Left ventricle myocardium superior (tissue), 1 donor: ENCODE measurements around the gene RYR1. TPM values are rescaled to one million over a fixed set of nuclear protein-coding genes. Genes with fewer than 3 reads are reported as not detected.
A peak's percentile ranks its signal among the peaks of the same experiment; 100 is the strongest.
"Not testable (repeated sequence)": the region's sequence is repeated elsewhere in the genome, so short reads cannot be mapped to it uniquely, and the experiment has no call there.

Source experiments
- ATAC-seq: fragments of 200-7000 bp; cut with Tn5 transposase; one replicate; pipeline ENCODE4 v1.9.1; 2020; ENCODE audit warnings: mild to moderate bottlenecking, moderate library complexity
- DNase-seq: peaks from one replicate; pipeline ENCODE4 v3.0.0-alpha.2; 2020
- intact Hi-C: fragments of 100-400 bp; cut with micrococcal nuclease; formaldehyde crosslinking; loops from one replicate; pipeline ENCODE4 v1.11.0; 2022
- total RNA-seq: library from RNA; stranded (reverse); fragmentation: NEBNext Ultra II Directional; extraction: Animal tissue kit (Norgen Biotek cat#: 25700); gene quantifications from one replicate; pipeline ENCODE4 v1.2.1, GENCODE V29; 2021
- donor health status: DM: no; HTN: yes; CAD: no; lungs with severe emphysema.

RYR1 gene
- total RNA-seq, 1 donor from 2014 or later, result 1.1 TPM

DNA sequence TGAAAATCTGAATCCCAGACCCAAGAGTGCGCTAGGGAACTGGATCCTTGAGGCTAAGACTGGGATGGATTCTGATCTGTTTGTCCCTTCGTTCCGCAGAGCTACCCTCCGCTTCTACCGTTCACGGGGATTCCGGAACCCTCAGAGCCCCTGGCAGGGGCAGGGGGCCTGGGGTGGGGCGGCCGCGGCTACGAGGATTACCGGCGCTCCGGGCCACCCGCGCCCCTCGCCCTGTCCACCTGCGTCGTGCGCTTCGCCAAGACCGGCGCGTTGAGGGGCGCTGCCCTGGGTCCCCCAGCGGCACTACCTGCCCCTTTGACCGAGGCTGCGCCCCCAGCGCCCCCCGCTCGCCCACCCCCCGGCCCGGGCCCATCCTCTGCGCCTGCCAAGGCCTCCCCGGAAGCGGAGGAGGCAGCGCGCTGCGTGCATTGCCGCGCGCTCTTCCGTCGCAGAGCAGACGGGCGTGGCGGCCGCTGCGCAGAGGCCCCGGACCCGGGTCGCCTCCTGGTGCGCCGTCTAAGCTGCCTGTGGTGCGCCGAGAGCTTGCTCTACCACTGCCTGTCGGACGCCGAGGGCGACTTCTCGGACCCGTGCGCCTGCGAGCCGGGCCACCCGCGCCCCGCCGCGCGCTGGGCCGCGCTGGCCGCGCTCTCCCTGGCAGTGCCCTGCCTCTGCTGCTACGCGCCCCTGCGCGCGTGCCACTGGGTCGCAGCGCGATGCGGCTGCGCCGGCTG is 37.9 kb upstream of the RYR1 start:
- intact Hi-C loops, result no loop called here
- ATAC-seq, result no peak
- no peak for DNase-seq

DNA sequence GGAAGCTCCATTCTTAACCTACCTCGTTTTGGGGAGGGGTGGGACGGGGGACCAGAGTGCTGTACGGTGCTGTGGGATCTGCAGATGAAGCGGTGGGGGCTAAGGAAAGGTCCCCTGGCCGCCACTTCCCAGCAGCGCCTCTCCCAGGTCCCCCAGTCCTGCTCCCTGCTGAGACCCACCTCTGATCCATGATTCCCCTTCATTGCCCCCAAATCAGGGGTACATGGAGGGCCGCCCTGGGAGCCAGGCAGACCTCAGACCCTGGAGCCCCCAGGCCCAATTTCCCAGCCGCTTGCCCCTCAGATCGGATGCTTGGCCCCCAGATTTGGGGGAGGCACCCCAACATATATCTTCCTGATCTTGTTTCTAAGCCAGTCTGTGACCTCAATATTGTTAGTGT is 34.4 kb upstream of the RYR1 start:
- DNase-seq (no peak), ATAC-seq (no peak)
- intact Hi-C loops, result no loop called here

DNA sequence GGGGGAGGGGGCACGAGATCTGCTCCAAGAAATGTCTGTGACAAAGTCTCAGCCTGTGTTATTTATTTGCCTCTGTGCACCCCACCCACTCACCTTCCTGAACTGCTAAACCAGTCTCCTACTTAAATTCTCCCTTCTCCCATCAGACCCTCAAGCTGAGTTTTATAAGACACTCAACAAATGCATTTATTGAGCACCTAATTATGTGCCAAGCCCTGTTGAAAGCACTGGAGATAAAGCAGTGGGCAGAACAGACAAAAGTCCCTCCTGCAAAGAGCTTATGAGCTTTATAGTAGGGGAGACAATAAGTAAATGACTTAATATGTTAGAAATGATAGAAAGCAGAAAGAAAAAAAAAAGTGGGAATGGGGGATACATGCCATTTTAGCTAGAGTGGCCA is 34.0 kb upstream of the RYR1 start:
- ATAC-seq, result no peak
- intact Hi-C loops, result no loop called here
- DNase-seq, result no peak

DNA sequence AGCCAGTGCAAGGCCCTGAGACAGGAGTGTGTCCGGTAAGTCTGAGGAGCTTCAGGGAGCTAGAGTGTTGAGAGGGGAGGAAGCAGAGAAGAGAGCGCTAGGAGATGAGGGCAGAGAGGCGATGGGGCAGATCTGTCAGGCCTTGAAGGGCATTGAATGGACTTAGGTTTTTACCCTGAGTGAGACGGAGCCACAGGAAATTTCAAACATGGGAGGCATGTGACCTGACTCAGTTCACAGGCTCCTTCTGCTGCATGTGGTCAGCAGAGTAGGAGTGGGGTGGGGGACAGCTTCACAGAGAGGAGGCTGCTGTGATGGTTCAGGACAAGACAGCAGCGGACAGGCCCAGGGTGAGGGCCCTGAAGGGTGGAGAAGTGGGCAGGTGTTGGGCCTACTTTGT is 33.1 kb upstream of the RYR1 start:
- intact Hi-C loops, result no loop called here
- DNase-seq, result no peak
- ATAC-seq, result no peak

DNA sequence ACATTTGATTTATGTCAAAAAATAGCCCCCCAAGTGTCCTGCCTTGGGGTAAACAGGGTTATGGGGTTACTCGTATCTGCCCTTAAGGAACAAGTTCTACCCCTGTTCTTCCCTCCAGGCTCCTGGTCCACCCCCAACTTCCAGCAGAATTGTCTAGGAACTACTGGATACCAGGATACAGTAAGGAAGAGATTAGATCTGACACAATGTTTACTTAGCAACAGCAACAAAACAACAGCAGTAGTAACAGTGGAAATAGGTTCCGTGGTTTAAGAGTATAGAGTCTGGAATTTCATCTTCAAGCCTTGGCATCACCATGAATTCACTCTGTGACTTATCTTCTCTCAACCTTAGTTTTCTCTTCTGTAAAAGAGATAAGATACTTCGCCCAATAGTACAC is 32.3 kb upstream of the RYR1 start:
- intact Hi-C loops, result no loop called here
- DNase-seq (no peak), ATAC-seq (no peak)

DNA sequence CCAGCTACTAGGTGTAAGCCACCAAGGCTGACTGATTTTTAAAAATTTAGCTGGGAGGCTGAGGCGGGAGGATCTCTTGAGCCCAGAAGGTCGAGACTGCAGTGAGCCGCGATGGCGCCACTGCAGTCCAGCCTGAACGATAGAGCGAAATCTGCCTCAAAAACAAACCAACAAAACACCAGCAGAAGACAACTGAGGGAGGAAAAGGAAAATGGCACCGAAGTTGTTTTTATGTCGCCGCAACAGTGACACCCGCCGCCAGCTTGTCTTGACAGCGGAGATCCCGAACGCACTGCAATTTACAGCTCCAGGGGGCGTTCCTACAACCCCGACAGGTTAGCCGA is 30.9 kb upstream of the RYR1 start:
- intact Hi-C loops, result no loop called here
- ATAC-seq, result no peak

DNA sequence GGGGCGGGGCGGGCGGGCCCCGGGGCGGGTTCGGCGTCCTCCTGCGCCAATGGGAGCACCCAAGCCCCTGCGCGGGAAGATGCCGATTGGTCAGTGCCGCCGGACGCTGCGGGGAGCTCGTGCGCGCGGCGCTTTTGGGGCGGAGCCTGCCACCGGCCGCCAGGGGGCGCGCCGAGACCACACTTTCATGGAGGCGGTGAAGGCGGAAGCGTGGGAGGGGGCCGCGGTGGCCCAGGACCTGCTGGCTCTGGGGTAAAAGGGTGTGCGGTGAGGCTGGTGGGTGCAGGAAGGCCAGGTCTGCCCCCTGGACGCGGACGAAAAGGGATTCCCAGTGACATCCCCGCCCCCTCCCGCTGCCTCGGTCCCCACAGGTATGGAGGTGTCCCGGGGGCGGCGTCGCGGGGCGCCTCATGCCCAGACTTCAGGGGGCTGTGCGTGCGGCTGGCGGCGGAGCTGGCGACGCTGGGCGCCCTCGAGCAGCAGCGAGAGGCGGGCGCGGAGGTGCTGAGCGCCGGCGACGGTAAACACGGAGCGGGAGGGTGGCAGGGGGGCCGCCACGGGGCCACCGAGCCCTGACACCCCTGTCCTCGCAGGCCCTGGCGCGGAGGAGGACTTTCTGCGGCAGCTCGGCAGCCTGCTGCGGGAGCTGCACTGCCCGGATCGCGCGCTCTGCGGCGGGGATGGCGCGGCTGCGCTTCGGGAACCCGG is 30.4 kb upstream of the RYR1 start, which contains the start of gene FAM98C:
FAM98C (plus strand) TSS at position 127 of the 708 bp plus-strand sequence; CDS start at position 188, 61 bp downstream.
- ATAC-seq, result peak; percentile 99
- intact Hi-C loops, result no loop called here
- DNase-seq, result peak; percentile 98

More for the DNA sequence above, 30.9 kb upstream of the RYR1 start:
- DNase-seq, result no peak

DNA sequence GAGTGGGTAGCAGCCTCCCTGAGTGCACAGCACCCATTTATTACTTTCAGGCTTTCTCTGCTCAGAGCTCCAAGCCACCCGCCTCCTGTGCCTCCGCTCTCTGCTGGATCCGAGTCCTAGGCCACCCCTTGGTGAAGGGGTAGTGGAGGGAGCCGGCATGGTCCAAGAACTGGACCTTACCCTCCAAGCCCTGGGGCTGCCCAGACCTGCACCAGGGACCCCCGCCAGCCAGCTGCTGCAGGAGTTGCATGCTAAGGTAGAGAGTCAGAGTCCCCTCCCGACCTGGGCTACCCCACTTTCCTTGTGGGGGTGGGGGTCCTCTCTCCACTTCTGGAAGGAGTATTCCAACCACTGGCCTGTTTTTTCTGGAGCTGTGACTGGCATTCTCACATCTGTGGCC is 28.6 kb upstream of the RYR1 start:
- intact Hi-C loops, result no loop called here
- DNase-seq, result no peak
- ATAC-seq, result no peak

DNA sequence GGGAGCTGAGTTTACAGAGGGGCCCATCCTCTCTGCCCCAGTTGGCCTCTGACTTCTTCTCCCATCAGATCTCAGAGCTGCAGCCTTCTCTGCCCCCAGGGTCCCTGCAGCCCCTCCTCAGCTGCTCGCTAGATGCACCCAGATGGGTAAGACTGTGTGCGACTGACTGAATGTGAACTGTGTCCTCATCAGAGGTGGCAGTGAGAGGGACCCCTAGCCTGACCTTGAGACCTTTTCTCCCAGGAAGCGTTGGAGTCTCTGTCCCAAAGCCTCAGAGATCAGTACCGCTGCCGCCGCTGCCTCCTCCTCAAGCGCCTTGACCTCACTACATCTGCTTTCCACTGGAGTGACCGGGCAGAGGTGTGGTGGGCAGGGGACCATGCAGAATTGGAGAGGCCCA is 28.2 kb upstream of the RYR1 start:
- no peak for DNase-seq
- intact Hi-C loops, result no loop called here

DNA sequence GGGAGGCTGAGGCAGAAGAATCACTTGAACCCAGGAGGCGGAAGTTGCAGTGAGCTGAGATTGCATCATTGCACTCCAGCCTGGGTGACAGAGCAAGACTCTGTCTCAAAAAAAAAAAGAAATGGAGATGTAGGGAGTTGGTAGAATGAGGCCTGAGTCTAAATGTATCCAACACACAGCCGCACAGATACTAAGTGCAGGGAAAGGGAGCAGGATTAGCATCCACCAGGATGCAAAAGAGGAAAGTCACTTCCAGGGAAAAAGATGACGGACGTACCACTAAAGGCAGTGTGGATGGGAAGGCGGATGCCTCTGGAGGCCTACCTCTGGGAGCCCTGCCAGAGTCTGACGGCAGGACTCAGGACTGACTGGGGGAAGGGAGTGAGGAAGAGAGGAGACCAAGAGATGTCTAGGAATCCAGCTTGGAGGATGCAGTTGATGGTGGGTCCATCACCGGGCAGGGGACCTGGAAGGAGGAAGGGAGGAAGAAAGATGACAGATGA is 23.8 kb upstream of the RYR1 start:
- DNase-seq, result peak; percentile 64
- ATAC-seq, result peak; percentile 79
- intact Hi-C loops, result no loop called here

More for the DNA sequence above, 28.2 kb upstream of the RYR1 start:
- no peak for ATAC-seq

DNA sequence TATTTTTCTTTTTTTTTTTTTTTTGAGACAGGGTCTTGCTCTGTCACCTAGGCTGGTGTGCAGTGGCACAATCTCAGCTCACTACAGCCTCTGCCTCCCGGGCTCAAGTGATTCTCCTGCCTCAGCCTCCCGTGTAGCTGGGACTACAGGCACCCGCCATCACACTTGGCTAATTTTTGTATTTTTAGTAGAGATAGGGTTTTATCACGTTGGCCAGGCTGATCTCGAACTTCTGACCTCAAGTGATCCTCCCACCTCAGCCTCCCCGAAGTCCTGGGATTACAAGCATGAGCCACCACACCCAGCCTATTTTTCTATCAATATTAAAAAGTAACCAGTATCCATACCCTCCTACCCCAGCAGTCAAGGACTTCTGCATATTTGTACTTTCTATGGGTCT is 23.1 kb upstream of the RYR1 start:
- ATAC-seq, DNase-seq, intact Hi-C loops: not testable (repeated sequence)

DNA sequence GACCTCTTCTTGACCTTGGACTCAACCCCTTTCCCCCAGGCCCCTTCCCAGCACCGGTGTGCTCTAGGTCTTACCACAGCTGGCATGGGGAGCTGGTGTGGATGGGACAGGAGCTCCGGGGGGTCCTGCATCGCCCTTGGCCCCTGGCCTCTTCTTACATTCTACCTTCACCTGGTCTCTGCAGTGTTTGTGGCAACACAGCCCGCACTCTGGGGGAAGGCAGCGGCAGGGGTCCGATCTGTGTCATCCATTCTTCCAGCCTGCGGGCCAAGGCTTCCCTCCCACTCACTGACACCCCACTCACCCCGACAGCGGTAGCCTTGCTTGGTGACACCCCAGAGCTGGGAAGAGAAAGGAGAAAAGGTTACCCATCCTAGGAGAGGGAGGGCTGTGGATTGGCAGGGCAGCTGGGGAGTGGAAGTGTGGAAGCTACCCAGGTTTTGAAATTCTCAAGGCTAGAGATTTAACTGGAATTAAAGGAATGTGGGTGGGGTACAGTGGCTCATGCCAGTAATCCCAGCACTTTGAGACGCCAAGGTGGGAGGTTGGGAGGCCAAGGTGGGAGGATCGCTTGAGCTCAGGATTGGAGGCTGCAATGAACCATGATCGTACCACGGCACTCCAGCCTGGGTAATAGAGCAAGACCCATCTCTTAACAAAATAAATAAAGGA is 22.3 kb upstream of the RYR1 start:
- intact Hi-C loops, result no loop called here
- no peak for ATAC-seq
- DNase-seq, result no peak

DNA sequence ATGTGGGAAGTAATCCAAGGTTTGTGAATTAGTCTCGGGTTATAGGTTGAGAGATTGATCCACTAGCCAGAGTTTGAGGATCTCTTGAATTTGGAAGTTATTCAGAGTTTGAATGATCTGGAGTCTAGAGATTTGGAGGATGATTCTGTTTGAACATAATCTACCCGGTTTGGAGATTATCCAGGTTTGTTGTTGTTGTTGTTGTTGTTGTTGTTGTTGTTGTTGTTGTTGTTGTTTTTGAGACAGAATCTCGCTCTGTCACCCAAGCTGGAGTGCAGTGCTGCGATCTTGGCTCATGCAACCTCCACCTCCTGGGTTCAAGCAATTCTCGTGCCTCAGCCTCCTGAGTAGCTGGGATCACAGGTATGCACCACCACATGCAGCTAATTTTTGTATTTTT is 21.6 kb upstream of the RYR1 start:
- DNase-seq, ATAC-seq, intact Hi-C loops: not testable (repeated sequence)

DNA sequence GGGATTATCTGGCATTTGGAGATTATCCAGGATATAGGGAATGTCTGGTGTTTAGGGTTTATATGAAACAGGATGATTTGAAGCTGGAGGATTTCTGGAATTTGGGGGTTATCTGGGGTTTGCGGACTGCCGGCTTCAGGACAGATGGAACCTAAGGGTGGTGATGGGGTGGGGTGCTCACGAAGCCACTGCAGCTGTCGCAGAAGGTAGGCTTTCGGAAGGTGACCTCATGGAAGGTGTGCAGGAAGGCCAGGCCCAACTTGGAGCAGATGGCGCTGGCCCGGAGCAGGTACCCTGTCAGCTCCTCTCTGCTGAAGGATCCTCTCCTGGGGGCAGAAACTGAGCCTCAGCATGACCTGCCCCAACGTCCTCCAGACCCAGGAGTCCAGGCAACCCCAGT is 21.0 kb upstream of the RYR1 start:
- intact Hi-C loops, result no loop called here
- ATAC-seq (no peak), DNase-seq (no peak)

DNA sequence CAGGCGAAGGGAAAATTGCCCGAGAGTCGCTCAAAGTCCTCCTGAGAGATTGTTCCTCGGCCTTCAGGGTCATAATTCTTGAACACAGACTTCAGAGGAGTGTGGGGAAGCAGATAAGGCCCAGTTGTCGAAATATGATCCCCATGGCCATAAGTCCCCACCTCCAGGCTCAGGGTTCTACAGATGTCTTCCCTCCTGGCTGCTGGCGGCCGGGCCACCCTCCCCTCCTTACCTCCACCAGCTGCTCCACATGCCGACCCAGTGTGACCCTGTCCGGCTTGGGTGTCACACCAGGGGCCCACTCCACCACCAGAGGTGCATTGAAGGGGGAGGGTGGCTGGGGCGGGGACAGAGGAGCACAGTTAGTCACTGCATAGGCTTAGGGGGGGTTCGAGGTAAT is 20.5 kb upstream of the RYR1 start:
- no peak for ATAC-seq
- intact Hi-C loops, result no loop called here
- no peak for DNase-seq

DNA sequence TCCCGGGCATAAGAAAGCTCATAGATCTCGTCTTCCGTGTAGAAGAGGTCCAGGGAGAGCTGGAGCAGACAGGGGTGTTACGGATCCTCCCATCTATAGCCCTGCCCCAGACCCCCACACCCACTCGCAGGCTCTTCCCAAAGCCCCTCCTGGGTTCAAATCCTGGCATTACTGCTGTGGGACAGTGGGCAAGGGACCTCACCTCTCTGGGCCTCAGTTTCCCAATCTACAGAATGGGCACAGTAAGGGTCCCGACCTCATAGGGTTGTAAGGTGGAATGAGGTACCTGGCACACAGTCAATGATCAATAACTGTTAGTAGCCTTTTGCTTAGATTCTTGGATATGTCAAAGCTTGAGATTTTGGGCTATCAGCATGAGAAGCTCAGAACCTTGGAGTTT is 20.1 kb upstream of the RYR1 start:
- no peak for ATAC-seq
- intact Hi-C loops, result no loop called here
- DNase-seq, result no peak

DNA sequence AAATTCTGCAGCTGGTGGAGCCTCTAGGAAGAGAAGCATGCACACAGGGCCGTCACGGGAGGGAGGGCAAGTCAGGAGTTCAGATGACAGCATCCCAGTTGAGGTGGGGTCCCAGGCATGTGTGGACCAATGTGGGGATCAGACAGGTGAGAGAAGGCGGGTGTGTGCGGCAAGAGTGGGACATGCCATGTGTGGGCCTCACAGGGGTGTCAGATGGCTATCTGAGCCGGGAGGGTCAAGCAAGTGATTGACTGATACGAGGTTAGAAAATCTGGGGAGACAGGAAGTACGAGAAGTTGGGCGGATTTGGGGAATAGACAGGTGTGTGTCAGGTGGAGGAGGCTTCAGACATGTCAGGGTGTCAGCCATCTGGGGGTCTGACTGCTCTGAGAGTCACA is 16.3 kb upstream of the RYR1 start:
- no peak for ATAC-seq
- DNase-seq, result no peak
- intact Hi-C loops, result no loop called here

DNA sequence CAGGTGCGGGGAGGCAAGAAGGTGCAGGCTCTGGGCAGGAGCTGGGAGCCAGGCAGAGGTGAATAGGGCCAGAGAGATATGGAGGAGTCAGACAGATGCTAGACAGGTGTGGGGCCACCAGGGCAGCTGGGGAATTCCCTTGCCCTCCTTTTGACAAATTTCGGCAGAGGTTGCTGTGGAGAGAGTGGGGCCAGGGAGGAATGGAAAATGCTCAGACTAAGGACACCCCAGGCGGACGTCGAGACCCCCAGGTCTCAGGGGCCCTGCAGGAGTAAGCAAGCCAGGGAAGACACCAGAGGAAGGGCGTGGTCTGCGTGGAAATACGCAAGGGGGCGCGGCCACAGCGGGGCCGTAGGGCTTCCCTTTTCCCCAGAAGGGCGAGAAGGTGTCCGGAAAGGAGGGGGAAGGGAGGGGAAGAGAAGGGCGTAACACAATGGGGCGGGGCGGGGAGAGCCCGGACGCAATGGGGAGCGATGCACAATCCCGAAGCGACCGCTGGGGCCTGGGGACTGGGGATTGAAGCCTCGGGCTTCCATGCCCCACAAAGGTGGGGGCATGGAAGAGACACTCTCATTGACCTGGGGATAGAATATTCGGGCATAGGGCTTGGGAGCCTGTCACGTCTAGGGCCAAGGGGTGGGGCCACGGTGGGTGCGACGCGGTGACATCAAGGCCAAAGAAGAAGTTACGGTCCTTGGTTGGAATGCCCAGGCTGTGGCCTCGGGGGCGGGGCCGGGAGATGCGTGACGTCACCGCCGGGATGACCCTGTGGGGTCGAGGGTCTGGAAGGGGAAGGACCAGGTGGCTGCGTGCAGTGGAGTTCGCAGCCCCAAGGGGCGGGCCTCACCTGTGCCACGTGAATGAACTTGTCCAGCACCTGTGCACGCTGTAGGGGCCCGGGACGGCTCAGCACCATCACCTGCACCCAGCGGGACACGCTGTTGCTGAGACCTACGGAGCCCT is 15.7 kb upstream of the RYR1 start:
- intact Hi-C loops, result no loop called here
- DNase-seq, result peak; percentile 78
- ATAC-seq, result peak; percentile 89

DNA sequence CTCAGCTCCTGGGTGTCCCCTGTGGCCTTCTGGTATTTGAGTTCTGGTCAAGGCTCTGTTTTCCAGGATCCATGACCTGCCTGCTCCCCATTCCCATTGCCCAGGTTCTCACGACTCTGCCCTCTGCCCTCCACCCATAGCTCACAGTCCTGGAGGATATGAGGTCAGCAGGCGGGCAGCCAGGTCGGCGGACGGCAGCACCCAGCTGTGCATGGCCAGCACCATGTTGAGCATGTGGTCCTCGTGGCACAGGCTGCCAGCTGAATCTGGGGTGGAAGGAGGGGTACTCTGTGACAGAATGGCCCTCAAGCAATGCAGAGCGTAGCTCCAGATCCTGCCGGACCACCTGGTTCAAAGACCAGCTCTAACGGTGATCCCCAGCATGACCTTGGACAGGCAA is 12.6 kb upstream of the RYR1 start:
- intact Hi-C loops, result no loop called here
- ATAC-seq (no peak), DNase-seq (no peak)
